HTERT RPE-1 (cell line): ENCODE data around the gene ZNF70.

Source experiments
- in situ Hi-C: fragments of 300-500 bp; cut with MboI; formaldehyde crosslinking; loops from 4 replicates; pipeline ENCODE4 v1.14.3; 2020; ENCODE audit warnings: low sequenced_read_pairs

ZNF70 gene

DNA sequence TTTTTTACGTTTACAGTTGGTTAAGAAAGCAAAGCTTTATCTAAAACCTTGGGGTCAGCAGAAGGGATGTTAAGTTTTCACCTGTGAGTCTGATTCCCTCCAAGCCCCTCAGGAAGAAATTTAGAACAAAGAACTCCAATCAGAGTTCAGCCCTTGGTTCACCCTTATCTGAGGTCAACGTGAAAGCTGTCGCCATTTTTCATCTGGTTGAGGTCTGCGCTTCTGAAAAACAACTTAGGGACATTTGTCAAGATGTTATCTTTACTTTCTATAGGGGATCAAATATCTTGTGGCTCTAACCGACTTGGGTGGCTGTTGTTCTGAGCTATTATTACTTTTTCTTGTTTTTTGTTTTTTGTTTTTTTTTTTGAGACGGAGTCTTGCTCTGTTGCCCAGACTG, 30.1 kb downstream of the ZNF70 start:
- in situ Hi-C loops: no loop called here

DNA sequence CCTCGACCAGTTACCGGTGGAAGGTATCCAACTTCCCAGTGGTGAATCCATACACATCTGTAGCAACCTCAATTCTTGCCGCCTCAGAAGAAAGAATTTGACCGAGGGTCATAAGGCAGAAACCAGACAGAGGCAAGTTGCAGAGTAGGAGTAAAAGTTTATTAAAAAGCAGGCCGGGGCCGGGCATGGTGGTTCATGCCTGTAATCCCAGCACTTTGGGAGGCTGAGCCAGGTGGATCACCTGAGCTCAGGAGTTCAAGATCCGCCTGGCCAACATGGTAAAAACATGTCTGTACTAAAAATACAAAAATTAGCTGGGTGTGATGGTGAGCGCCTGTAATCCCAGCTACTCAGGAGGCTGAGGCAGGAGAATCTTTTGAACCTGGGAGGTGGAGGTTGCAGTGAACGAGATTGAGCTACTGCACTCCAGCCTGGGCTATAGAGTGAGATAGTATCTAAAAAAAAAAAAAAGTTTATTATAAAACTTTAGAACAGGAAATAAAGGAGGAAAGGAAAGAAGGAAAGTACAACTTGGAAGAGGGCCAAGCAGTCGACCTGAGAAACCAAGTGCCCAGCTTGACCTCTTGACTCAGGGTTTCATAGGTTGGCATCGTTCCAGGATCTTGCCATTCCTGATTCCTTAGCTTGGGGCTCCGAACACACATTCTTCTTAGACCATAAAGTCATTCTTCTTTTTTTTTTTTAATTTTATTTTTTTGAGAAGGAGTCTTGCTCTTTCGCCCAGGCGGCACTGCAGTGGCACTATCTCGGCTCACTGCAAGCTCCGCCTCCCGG, 32.3 kb downstream of the ZNF70 start:
- in situ Hi-C loops: no loop called here

DNA sequence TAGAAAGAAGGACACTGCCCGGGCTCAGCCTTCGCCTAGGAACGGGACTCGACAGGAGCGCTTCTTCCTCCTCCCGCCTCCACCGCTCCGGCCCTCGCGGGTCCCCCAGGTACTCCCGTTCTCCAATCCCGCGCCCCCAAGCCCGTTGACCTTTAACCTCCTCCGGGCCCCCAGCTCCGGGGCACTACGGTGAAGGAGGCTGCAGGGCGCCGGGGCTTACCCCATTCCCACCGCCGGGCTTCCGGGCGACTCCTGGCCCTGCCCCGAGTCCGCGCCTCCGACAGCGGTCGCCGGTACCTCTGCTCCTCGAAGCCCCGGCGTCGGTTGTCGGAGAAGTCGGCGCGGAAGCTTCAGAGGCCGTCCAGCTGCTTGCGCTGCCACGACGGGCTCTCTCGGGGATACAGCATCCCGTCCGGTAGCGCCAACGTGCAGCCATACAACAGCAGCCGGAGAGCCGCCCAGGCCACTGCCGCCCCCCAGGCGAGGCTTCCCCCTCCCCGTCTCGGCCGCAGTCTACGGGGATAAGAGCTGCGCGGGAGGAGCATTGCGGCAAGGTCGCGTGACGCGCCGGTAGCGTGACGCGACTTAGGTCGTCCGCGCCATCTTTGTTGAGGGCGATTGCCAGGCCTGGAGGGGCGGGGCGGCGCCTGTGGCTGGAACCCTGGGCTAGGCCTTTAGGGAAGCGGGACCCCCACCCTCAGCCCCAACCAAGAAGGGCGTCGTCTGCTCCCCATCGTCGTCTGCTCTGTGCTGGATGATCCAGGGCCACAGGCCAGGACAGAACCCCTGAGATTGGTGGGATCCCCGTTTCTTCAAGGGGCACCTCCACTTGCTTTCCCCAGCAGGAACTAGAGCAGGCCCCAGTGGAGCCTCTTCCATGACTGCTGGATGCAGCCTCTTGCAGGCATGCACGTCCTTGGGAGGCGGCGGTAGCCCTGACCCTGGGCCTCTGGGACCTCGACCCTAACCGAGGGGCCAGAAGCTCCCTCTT, 33.8 kb downstream of the ZNF70 start:
- in situ Hi-C loops: no loop called here

GRCh38 chr22:23715806-23716375, 35.0 kb downstream of the ZNF70 start:
- in situ Hi-C loops: no loop called here

GRCh38 chr22:23714596-23715578, 36.0 kb downstream of the ZNF70 start:
- in situ Hi-C loops: no loop called here

DNA sequence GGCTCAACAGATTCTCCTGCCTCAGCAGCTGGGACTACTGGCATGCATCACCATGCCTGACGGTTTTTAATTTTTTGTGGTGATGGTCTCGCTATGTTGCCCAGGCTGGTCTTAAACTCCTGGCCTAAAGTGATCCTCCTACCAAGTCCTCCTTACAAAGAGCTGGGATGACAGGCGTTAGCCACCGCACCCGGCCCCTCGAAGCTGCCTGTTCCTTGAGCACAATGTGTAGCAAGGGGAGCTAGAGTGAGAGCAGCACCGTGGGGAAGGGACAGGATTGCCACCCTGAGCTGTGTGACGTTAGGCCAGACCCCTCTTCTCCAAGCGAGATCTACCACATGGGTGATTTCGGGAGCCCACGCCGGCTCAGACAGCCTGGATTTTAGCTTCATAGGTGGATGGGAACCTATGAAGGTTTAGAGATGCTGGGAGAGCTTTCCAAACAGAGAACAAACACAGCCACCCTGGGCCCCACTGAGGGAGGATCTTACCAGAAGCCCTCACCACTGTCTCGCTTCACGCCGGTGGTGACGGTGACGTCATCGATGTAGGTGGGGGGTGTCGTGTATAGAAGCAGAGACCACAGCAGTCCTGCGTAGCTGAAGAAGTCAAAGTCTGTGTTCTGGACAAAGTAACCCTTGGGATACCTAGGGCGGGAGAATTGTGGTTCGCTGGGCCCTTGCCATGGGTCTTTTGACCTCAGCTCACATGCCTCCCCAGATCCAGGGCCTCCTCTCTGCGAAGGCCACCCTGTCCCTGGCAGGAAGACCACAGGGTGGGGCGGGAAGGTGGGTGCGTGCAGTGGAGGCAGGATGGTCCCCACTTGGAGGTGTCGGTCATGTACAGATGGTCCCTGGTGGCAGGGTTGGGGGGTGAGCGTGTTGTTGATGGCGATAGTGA, 37.0 kb downstream of the ZNF70 start:
- in situ Hi-C loops: no loop called here

DNA sequence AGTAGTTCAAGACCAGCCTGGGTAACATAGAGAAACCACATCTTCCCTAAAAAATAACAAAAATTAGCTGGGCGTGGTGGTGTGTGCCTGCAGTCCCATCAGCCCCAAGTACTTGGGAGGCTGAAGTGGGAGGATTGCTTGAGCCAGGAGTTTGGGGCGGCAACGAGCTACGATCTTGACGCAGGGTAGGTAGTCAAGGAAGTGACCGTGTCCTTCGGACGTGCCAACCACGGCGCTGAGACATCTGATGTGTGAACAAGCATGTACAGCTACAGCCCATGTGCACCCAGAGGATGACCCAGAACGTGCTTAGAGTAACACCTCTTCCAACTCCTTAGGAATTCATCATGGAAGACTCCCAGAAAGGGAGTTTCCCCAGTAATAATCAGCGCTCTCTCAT, 38.7 kb downstream of the ZNF70 start:
- in situ Hi-C loops: no loop called here

DNA sequence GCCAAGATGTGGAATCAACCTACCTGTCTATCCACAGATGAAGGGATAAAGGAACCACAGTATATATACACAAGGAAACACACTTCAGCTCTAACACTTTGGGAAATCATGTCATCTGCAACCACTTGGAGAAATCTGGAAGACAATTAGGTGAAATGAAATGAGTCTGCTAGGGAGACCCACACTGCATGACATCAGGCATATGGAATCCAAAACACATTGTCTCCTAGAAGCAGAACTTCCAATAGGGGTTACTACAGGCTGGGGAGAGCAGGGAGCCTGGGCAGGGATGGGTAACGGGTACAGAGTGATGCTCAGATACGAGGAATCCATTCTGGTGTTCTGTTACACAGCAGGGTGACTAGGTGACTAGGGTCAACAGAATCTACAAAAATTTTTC, 41.8 kb downstream of the ZNF70 start:
- in situ Hi-C loops: no loop called here

- in situ Hi-C loops: no loop called here
These were observed 42.6 kb downstream of the ZNF70 start for GRCh38 chr22:23708270-23708669.

DNA sequence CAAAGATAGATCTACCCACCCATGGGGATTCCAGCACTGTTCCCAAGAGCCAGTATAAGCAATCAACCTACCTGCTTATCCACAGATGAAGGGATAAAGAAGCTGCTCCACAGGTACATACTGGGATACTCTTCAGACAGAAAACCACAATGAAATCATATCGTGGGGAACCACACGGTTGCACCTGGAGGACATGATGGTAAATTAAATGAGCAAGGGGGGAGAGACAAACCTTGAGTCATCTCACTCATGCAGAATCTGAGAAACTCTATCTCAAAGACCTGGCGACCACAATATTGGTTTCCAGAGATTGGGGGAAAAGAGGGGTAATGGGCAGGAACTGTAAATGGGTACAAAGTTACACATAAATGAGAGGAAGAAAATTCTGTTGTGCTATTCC, 45.6 kb downstream of the ZNF70 start:
- in situ Hi-C loops: no loop called here

- in situ Hi-C loops: no loop called here
These were observed 46.1 kb downstream of the ZNF70 start for GRCh38 chr22:23704829-23705228.

- in situ Hi-C loops: no loop called here
These were observed 46.9 kb downstream of the ZNF70 start for GRCh38 chr22:23704062-23704461.

DNA sequence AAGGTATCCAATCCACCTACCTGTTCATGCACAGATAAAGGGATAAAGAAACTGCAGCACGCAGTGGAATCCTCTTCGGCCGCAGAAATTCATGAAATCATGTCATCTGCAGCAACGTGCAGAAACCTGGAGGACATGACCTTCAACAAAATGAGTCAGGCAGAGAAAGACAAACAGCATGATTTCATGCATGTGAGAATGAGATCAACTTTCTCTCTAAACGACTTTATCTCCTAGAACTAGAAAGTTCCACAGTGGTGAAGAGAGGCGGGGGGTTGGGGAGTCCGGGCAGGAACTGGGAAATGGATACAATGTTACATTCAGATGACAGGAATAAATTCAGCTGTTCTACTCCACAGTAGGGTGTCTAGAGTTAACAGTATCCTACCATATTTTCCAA, 50.2 kb downstream of the ZNF70 start:
- in situ Hi-C loops: no loop called here

DNA sequence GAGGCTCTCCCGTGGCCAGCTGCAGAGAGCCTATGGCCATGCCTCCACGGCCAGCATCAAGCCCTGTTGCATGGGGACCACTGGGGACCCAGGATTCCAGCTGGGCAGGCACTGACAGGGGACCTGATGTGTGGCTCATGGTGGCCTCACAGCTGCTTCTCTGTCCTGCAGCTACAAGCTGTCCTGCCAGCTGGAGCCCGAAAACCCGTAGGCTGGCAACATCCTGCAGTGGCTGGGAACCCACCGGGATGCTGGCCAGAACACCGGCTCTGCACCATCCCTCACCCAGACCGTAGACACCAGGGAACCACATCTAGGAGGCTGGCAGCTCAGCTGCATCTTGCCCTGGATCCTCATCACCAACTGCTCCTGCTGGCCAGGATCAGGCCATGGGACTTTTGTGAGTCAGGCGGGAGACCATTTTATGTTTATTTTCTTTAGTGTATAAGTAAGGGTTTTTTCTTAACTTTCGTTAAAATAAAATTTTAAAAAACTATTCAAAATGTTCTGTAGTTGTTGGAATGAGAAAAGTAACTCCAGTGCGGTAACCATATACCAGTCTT, 52.2 kb downstream of the ZNF70 start:
- in situ Hi-C loops: no loop called here

- in situ Hi-C loops: no loop called here
These were observed 52.8 kb downstream of the ZNF70 start for GRCh38 chr22:23698094-23698493.

DNA sequence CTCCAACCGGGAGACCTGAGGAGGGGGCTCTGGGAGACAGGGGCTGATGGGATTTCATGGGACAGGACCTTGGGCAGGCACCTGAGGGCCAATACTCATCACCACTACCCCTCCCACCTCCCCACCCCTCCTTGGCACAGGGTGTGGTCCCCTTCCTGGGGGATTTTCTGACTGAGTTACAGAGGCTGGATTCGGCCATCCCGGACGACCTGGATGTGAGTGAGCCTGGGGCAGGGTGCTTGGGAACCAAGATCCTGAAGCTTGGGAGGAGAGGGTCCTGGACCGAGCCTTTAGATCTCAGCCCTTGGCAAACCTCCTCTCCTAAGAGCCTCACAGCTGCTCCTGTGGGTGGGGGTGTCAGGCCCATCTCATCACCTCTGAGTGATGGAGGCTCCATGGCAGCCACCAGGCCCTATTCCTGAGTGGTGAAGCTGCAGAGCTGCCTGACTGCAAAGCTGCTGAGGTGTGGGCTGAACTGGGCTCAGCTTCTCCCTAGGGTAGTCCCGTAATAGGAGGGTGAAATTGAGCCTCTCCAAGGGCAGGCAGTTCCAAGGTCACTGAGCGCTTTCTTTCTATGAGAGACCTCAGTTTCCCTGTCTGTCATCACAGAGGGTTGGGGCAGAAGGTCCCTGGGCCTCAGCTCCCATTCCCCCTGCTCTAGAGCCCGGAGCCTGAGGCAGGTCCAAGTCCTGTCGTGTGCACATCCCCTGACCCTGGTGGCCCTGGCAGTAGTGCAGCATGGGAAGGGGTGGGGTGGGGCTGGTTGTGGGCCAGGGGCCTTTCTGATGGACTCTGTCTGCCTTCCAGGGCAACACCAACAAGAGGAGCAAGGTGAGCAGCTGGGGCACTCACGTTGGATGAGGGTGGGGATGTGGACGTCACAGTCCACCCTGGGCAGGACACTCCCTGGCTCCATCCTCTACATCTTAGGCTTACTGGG, 53.6 kb downstream of the ZNF70 start:
- in situ Hi-C loops: no loop called here

DNA sequence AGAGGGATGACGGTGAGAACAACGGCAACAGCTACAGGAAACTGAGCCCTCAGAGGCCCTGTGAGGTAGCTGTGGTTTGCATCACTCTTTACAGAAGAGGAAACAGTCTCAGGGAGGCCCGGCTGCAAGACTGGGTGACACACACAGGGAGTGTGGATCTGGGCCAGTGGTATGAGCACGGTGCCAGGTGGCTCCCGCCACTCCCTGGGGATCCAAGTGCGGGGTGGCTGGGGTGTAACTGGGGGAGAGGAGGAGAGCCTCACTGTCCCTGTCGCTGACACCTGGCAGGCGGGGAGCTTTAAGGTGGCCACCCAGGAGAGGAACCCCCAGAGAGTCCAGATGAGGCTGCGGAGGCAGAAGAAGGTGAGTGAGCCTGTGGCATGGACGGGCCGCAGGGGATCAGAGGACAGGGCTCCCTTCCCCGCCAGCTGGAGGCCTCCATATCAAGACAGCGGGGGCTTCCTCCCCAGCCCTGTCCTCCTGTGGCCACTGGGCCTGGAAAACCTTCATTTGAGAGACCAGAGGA, 54.5 kb downstream of the ZNF70 start:
- in situ Hi-C loops: no loop called here
